RWPE1 (cell line): Measurements from ENCODE around the gene SCAMP1.

Source experiments
- CTCF ChIA-PET: fragments of 350-600 bp; sonication (Branson Sonifier 250); formaldehyde crosslinking; extraction: SDS; loops from one replicate; lab custom pipeline; 2021; lab: Yijun Ruan, JAX
- POLR2A ChIA-PET: fragments of 400-600 bp; formaldehyde crosslinking; extraction: SDS; loops from one replicate; lab custom pipeline; 2020; ENCODE audit warnings: antibody characterized with exemption; ENCODE audit not compliant: low non-redundant PET; lab: Yijun Ruan, JAX
- DNase-seq: peaks from one replicate; pipeline ENCODE4 v3.0.0; 2012; ENCODE audit warnings: low spot score
- H3K27ac ChIP-seq: fragments of 450-650 bp; 2 replicates; pipeline ENCODE4 v1.5.1; 2017
- CTCF ChIP-seq: fragments of 450-650 bp; conservative IDR thresholded peaks from 2 replicates; pipeline ENCODE4 v1.5.1; 2017; ENCODE audit warnings: low read depth, mild to moderate bottlenecking

SCAMP1 gene

GRCh38 chr5:78407458-78407857 is 47.0 kb downstream of the SCAMP1 start:
- H3K27ac ChIP-seq: no peak overlapping the region
- no peak for TF ChIP-seq CTCF
- DNase-seq: no peak
- POLR2A ChIA-PET: no interaction called here
- CTCF ChIA-PET: no interaction called here

GRCh38 chr5:78411586-78411985 is 51.2 kb downstream of the SCAMP1 start:
- POLR2A ChIA-PET: no interaction called here
- CTCF ChIA-PET: no interaction called here
- no peak overlapping the region for H3K27ac ChIP-seq
- no peak for DNase-seq
- TF ChIP-seq CTCF: no peak

- POLR2A ChIA-PET: no interaction called here
- no peak for TF ChIP-seq CTCF
- no peak for DNase-seq
- H3K27ac ChIP-seq: no peak overlapping the region
- CTCF ChIA-PET: interaction anchor here (0.6 kb wide), 2 partner anchors 112 to 387 kb away, joined by 3 to 6 read pairs; no protein-coding TSS in a partner anchor
Observed at GRCh38 chr5:78416677-78417425, 56.4 kb downstream of the SCAMP1 start.

- CTCF ChIA-PET: no interaction called here
- TF ChIP-seq CTCF: no peak
- no peak for DNase-seq
- no peak overlapping the region for H3K27ac ChIP-seq
- POLR2A ChIA-PET: no interaction called here
Observed at GRCh38 chr5:78419396-78419795, 59.0 kb downstream of the SCAMP1 start.

- POLR2A ChIA-PET: no interaction called here
- no peak overlapping the region for H3K27ac ChIP-seq
- CTCF ChIA-PET: interaction anchor here (0.5 to 1.5 kb wide), 5 partner anchors 9 to 577 kb away, joined by 3 to 4 read pairs (median 3); partner anchors contain the start of gene SCAMP1
- no peak for DNase-seq
- TF ChIP-seq CTCF: no peak
Observed at GRCh38 chr5:78420548-78420947, 60.1 kb downstream of the SCAMP1 start.

- DNase-seq: no peak
- POLR2A ChIA-PET: no interaction called here
- H3K27ac ChIP-seq: no peak overlapping the region
- CTCF ChIA-PET: no interaction called here
- no peak for TF ChIP-seq CTCF
Observed at GRCh38 chr5:78424665-78425064, 64.2 kb downstream of the SCAMP1 start.
